ENCODE data around the gene TMEM200A. TPM values are rescaled to one million over a fixed set of nuclear protein-coding genes. Genes with fewer than 3 reads are reported as not detected.
A peak's percentile ranks its signal among the peaks of the same experiment; 100 is the strongest.

The TMEM200A gene
- polyA plus RNA-seq, 1 of the 3 experiments (the other 2 are of a cell fraction), result 32.6 TPM

DNA sequence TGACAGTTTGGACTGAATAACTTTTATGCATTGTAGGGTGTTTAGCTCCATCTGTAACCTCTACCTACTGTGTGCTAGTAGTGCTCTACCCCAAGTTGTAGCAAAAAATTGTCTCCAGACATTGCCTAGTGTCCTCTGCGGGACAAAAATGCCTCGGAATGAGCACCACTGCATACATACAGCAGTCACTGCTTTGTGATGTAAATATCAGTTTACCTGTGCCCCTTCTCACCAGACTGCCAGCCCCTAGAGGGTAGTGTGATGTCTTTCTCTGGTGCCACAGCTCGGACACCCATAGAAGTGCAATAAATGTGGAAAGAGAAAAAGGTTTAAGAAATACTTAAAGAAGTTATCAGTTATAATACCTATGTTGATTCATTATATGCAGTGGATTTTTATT, 25.1 kb downstream of the TMEM200A start (continued):
- TF ChIP-seq PBX3 (IDR thresholded peaks at IDR 0.05) (no peak), TEAD4 (IDR thresholded peaks at IDR 0.05; ENCODE audit: borderline replicate concordance, insufficient read depth) (no peak), FOXM1 (IDR thresholded peaks at IDR 0.05; ENCODE audit: low read depth) (no peak), TCF12 (IDR thresholded peaks at IDR 0.05) (no peak), FOSL2 (IDR thresholded peaks at IDR 0.05; ENCODE audit: borderline replicate concordance, low read depth) (no peak), RCOR1 (IDR thresholded peaks at IDR 0.05; ENCODE audit: low read length) (no peak), MAX (IDR thresholded peaks at IDR 0.05; ENCODE audit: low read depth) (no peak)
- TF ChIP-seq, protein P1, sequence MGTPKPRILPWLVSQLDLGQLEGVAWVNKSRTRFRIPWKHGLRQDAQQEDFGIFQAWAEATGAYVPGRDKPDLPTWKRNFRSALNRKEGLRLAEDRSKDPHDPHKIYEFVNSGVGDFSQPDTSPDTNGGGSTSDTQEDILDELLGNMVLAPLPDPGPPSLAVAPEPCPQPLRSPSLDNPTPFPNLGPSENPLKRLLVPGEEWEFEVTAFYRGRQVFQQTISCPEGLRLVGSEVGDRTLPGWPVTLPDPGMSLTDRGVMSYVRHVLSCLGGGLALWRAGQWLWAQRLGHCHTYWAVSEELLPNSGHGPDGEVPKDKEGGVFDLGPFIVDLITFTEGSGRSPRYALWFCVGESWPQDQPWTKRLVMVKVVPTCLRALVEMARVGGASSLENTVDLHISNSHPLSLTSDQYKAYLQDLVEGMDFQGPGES (IDR thresholded peaks at IDR 0.05; ENCODE audit: low read depth, low read length), result no peak

GRCh38 chr6:130393306-130393705, 27.5 kb downstream of the TMEM200A start:
- Histone ChIP-seq H3K9me3 (no peaks in the 10 kb centered on the region), H2AFZ (ENCODE audit: low read depth) (no peak overlapping the region), H3K9me2 (no peaks in the 10 kb centered on the region), H3K27me3 (ENCODE audit: insufficient read depth) (no peaks in the 10 kb centered on the region), H3K79me2 (ENCODE audit: insufficient read depth) (peaks cover 100% of the 10 kb centered on the region), H3K4me2 (peak overlapping the region; percentile 7; the same call in 1 of the 2 replicates), H3F3A (replicated peaks; ENCODE audit: insufficient read depth) (peaks cover 36% of the 10 kb centered on the region), H4K20me1 (ENCODE audit: insufficient read depth) (no peaks in the 10 kb centered on the region; the same call in 1 of the 2 replicates), H3K4me1 (ENCODE audit: control insufficient read depth in 1 of 2, insufficient read depth in 2 of 2, low read depth in 1 of 2, low read length in 1 of 2) (peaks cover 0 to 28% of the 10 kb centered on the region in 2 experiments), H3K36me3 (replicated peaks in 1 of 2; ENCODE audit: control insufficient read depth in 1 of 2, insufficient read depth in 2 of 2, low read length in 1 of 2) (peaks cover 0 to 25% of the 10 kb centered on the region in 2 experiments), H3K4me3 (ENCODE audit: low read depth in 2 of 2, low read length in 1 of 2) (no peak overlapping the region), H3K9ac (no peak overlapping the region), H3K27ac (ENCODE audit: low read depth in 2 of 2, low read length in 1 of 2) (peak overlapping the region in 1 of 2 experiments; percentile 70; a peak in 1 of 4 replicates)
- ChIA-PET CTCF (no interaction called here), POLR2A (no interaction called here)
- DNase-seq, result no peak
- TF ChIP-seq NFIC (IDR thresholded peaks at IDR 0.05; ENCODE audit: borderline replicate concordance), result no peak
- no peak for TF ChIP-seq RAD21 (IDR thresholded peaks at IDR 0.05; ENCODE audit: low read length)
- TF ChIP-seq, protein P2, sequence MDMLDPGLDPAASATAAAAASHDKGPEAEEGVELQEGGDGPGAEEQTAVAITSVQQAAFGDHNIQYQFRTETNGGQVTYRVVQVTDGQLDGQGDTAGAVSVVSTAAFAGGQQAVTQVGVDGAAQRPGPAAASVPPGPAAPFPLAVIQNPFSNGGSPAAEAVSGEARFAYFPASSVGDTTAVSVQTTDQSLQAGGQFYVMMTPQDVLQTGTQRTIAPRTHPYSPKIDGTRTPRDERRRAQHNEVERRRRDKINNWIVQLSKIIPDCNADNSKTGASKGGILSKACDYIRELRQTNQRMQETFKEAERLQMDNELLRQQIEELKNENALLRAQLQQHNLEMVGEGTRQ (IDR thresholded peaks at IDR 0.05; ENCODE audit: borderline replicate concordance, low read depth, low read length), result no peak
- no peak for TF ChIP-seq SMC3 (IDR thresholded peaks at IDR 0.05; ENCODE audit: low read depth, low read length)
- no peak for TF ChIP-seq MAX (IDR thresholded peaks at IDR 0.05; ENCODE audit: low read depth)
- no peak for TF ChIP-seq CTCF (IDR thresholded peaks at IDR 0.05)
- no peak for TF ChIP-seq ELF1 (IDR thresholded peaks at IDR 0.05)
- TF ChIP-seq POLR2AphosphoS5 (IDR thresholded peaks at IDR 0.05; ENCODE audit: low read depth, low read length), result no peak
- no peak for TF ChIP-seq RFX5 (IDR thresholded peaks at IDR 0.05; ENCODE audit: low read length)
- TF ChIP-seq FOXJ3 (CRISPR knock-in tag; IDR thresholded peaks at IDR 0.05), result no peak
- no peak for TF ChIP-seq TCF12 (IDR thresholded peaks at IDR 0.05)
- TF ChIP-seq EP300 (IDR thresholded peaks at IDR 0.05; ENCODE audit: borderline replicate concordance in 1 of 2, low read depth in 1 of 2, low read length in 1 of 2), result no peak
- 75% methylated on average over 6 of the region's 6 CpGs for WGBS (ENCODE audit: low lambda C conversion rate)
